Measurements from ENCODE around the gene TMOD3.

Gene TMOD3

DNA sequence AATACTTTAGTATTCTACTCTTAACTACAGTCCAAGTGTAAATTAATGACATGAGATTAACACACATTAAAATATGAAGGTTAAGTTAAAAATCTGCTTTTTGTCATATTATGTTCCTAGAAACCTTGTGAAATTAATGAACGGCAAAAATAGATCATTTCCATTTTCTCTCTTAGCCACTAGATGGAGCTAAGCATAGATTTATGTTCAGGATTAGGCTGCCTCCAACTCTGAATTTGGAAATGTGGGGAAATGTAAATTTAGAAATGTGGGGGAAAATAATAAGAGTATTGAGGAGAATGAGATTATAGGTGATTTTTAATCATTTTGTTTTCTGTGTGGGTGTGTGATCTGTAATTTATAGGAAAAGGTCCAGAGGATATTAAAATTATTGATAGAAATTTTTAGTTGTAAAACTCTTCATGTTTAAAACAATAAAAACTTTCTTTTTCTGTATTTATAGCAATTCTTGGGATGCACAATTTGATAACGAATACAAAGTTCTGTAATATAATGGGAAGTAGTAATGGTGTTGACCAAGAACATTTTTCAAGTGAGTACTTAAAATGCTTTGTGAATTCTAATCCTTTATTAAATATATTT lies 59.2 kb downstream of the TMOD3 start:
- H3K4me1 ChIP-seq (ENCODE audit: insufficient read depth, low read length, poor library complexity, severe bottlenecking), result peaks cover 4% of the 10 kb centered on the region
- no peak for TF ChIP-seq EZH2phosphoT487 (IDR thresholded peaks at IDR 0.05; ENCODE audit: borderline replicate concordance)
- TF ChIP-seq, protein P1, sequence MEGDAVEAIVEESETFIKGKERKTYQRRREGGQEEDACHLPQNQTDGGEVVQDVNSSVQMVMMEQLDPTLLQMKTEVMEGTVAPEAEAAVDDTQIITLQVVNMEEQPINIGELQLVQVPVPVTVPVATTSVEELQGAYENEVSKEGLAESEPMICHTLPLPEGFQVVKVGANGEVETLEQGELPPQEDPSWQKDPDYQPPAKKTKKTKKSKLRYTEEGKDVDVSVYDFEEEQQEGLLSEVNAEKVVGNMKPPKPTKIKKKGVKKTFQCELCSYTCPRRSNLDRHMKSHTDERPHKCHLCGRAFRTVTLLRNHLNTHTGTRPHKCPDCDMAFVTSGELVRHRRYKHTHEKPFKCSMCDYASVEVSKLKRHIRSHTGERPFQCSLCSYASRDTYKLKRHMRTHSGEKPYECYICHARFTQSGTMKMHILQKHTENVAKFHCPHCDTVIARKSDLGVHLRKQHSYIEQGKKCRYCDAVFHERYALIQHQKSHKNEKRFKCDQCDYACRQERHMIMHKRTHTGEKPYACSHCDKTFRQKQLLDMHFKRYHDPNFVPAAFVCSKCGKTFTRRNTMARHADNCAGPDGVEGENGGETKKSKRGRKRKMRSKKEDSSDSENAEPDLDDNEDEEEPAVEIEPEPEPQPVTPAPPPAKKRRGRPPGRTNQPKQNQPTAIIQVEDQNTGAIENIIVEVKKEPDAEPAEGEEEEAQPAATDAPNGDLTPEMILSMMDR (conservative IDR thresholded peaks at IDR 0.05; ENCODE audit: low read length), result peak; percentile 84
- peaks cover 7% of the 10 kb centered on the region; the same call in 1 of the 2 replicates for H3K79me2 ChIP-seq (ENCODE audit: insufficient read depth, low read length)
- no peaks in the 10 kb centered on the region for H3K9me2 ChIP-seq (replicated peaks; ENCODE audit: low read depth, low read length)
- H2AFZ ChIP-seq (ENCODE audit: low read length), result no peak overlapping the region
- H3K27me3 ChIP-seq (ENCODE audit: insufficient read depth, low read length, poor library complexity, severe bottlenecking), result no peaks in the 10 kb centered on the region
- peaks cover 44% of the 10 kb centered on the region; the same call in 1 of the 2 replicates for H3K36me3 ChIP-seq (ENCODE audit: insufficient read depth, low read length)
- H3K9me3 ChIP-seq (ENCODE audit: insufficient read depth, low read depth, low read length), result no peaks in the 10 kb centered on the region
- H3K4me2 ChIP-seq (ENCODE audit: low read depth, low read length, poor library complexity, severe bottlenecking), result no peak overlapping the region
- H4K20me1 ChIP-seq (ENCODE audit: insufficient read depth, low read length, poor library complexity, severe bottlenecking), result no peaks in the 10 kb centered on the region
- H3K4me3 ChIP-seq (ENCODE audit: low read length, poor library complexity, severe bottlenecking), result no peak overlapping the region
- peaks cover 7% of the 10 kb centered on the region; the same call in 1 of the 2 replicates for H3F3A ChIP-seq (ENCODE audit: low read depth)
- no peak overlapping the region for H3K9ac ChIP-seq (ENCODE audit: low read depth, low read length, poor library complexity, severe bottlenecking)

DNA sequence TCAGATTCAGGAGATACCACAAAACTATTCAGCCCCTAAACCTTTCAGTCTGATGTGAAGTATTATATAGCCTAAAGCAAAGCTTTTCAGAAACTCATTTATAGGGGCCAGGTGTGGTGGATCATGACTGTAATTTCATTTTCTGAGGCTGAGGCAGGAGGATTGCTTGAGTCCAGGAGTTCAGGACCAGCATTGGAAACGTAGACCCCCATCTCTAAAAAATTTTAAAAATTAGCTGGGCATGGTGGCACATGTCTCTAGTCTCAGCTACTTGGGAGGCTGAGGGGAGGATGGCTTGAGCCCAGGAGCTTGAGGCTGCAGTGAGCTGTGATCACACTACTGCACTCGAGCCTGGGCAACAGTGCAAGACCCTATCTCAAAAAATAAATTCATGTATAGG lies 60.0 kb downstream of the TMOD3 start:
- no peaks in the 10 kb centered on the region for H3K9me2 ChIP-seq (replicated peaks; ENCODE audit: low read depth, low read length)
- H3K79me2 ChIP-seq (ENCODE audit: insufficient read depth, low read length), result no peaks in the 10 kb centered on the region
- H3K9ac ChIP-seq (ENCODE audit: low read depth, low read length, poor library complexity, severe bottlenecking), result no peak overlapping the region
- H3K36me3 ChIP-seq (ENCODE audit: insufficient read depth, low read length), result peaks cover 52% of the 10 kb centered on the region; the same call in 1 of the 2 replicates
- H2AFZ ChIP-seq (ENCODE audit: low read length), result no peak overlapping the region
- no peak for TF ChIP-seq EZH2phosphoT487 (IDR thresholded peaks at IDR 0.05; ENCODE audit: borderline replicate concordance)
- TF ChIP-seq, protein P1 (conservative IDR thresholded peaks at IDR 0.05; ENCODE audit: low read length), result no peak
- no peaks in the 10 kb centered on the region for H4K20me1 ChIP-seq (ENCODE audit: insufficient read depth, low read length, poor library complexity, severe bottlenecking)
- H3K9me3 ChIP-seq (ENCODE audit: insufficient read depth, low read depth, low read length), result no peaks in the 10 kb centered on the region
- no peak overlapping the region for H3K4me2 ChIP-seq (ENCODE audit: low read depth, low read length, poor library complexity, severe bottlenecking)
- H3K4me1 ChIP-seq (ENCODE audit: insufficient read depth, low read length, poor library complexity, severe bottlenecking), result peaks cover 2% of the 10 kb centered on the region
- no peak overlapping the region for H3K4me3 ChIP-seq (ENCODE audit: low read length, poor library complexity, severe bottlenecking)
- peaks cover 7% of the 10 kb centered on the region; the same call in 1 of the 2 replicates for H3F3A ChIP-seq (ENCODE audit: low read depth)
- no peaks in the 10 kb centered on the region for H3K27me3 ChIP-seq (ENCODE audit: insufficient read depth, low read length, poor library complexity, severe bottlenecking)

DNA sequence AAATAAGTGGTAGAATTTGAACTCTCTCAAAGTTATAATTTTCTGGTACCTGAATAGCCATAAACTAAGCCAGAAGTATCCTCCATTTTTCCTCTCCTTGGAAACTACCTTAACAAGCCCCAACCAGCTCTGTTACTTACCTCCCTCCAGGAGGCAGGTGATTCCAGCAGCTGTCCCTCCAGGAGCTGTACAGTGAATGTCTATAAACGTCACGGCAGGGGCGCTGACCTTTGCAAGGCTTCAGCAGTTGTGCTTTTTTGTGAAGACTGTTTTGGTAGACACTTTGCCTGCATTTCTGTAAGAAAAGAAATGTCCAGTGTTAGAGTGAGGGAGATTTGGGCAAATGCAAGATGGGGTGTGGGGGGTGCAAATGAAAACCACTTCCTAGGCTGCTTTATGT lies 75.0 kb downstream of the TMOD3 start:
- Histone ChIP-seq H2AFZ (ENCODE audit: low read length) (no peak overlapping the region), H3F3A (ENCODE audit: low read depth) (no peaks in the 10 kb centered on the region), H3K4me2 (ENCODE audit: low read depth, low read length, poor library complexity, severe bottlenecking) (no peak overlapping the region), H3K27me3 (ENCODE audit: insufficient read depth, low read length, poor library complexity, severe bottlenecking) (no peaks in the 10 kb centered on the region), H4K20me1 (ENCODE audit: insufficient read depth, low read length, poor library complexity, severe bottlenecking) (no peaks in the 10 kb centered on the region), H3K79me2 (ENCODE audit: insufficient read depth, low read length) (no peaks in the 10 kb centered on the region), H3K9ac (ENCODE audit: low read depth, low read length, poor library complexity, severe bottlenecking) (no peak overlapping the region), H3K9me3 (ENCODE audit: insufficient read depth, low read depth, low read length) (no peaks in the 10 kb centered on the region), H3K36me3 (ENCODE audit: insufficient read depth, low read length) (peaks cover 61% of the 10 kb centered on the region), H3K9me2 (replicated peaks; ENCODE audit: low read depth, low read length) (no peaks in the 10 kb centered on the region), H3K4me1 (ENCODE audit: insufficient read depth, low read length, poor library complexity, severe bottlenecking) (no peaks in the 10 kb centered on the region), H3K4me3 (ENCODE audit: low read length, poor library complexity, severe bottlenecking) (no peak overlapping the region)
- no peak for TF ChIP-seq EZH2phosphoT487 (IDR thresholded peaks at IDR 0.05; ENCODE audit: borderline replicate concordance)
- TF ChIP-seq, protein P1 (conservative IDR thresholded peaks at IDR 0.05; ENCODE audit: low read length), result no peak

All from Loucy (cell line).